Kasumi-1 (cell line): Measurements from ENCODE around the gene BTRC.

Experiments used
- DNase-seq, 2 experiments: peaks; one replicate each; lab custom pipeline; 2025; lab: John Stamatoyannopoulos, UW

Gene BTRC

GRCh38 chr10:101585841-101586240 is 231.9 kb downstream of the BTRC start:
- DNase-seq, result no peak

DNA sequence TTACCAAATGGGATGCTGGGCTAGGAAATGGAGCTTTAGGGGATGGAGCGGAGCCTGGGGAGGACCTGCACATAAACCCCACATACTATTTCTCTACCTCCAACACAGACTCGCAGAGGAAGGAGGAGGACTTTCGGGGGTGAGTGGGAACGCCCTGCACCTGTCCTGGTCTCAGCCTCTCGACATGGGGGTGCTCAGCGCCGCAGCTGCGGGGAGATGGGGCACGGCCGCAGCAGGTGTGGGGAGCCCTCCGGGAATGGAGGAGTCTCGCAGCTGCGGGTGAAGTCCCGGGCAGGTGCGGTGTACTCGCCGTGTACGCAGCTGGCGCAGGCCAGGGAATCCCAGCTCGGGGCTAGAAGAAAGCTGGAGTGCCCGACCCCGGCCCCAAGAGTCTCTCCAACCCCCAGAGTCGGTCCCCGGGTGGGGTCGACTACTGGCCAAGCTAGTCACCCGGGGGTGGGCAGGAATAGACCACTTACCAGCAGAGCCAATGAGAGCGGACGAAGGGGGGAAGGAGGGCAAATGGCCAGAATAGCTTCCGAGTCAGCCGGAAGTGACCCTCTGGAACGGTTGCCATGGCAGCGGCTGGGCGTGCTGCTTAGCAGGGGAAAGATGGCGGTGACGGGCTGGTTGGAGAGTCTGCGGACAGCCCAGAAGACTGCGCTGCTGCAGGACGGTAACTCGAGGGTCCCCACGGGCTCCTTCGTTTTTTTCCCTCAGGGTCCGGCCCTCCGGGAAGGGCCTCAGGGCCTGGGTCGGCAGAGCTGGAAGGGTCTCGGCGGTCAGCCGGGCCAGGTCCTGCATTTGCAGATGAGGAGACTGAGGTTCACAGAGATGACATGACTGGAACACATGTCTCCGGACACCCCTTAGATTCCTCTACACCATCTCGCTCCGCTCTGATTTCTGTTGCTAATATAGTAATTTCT is 234.0 kb downstream of the BTRC start, which contains the start of the genes DPCD and POLL:
Gene DPCD (plus strand): TSS at position 597 of the 929 bp plus-strand sequence. CDS start 16 bp downstream, at position 613.
Gene POLL (minus strand): TSS at position 533 of the 929 bp plus-strand sequence. CDS start 897 bp downstream, outside the sequence.
- peak; percentile 95 to 98 for DNase-seq

GRCh38 chr10:101588879-101589278 is 234.9 kb downstream of the BTRC start:
- no peak for DNase-seq

DNA sequence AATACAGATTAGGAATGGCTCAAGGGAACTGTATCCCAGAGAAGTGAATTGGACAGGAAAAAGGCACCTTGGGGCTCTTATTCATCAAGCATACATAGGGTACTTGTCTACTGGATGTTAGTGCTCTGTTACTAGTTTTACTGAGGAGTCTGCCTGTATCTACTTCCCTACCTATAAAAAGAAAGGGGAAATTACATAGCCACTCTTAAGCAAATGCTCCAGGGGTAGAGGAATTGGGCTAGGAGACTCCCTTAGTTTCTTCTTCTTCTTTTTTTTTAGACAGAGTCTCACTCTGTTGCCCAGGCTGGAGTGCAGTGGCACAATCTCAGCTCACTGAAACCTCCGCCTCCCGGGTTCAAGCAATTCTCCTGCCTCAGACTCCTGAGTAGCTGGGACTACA is 239.4 kb downstream of the BTRC start:
- DNase-seq, result peak; percentile 88 to 89

DNA sequence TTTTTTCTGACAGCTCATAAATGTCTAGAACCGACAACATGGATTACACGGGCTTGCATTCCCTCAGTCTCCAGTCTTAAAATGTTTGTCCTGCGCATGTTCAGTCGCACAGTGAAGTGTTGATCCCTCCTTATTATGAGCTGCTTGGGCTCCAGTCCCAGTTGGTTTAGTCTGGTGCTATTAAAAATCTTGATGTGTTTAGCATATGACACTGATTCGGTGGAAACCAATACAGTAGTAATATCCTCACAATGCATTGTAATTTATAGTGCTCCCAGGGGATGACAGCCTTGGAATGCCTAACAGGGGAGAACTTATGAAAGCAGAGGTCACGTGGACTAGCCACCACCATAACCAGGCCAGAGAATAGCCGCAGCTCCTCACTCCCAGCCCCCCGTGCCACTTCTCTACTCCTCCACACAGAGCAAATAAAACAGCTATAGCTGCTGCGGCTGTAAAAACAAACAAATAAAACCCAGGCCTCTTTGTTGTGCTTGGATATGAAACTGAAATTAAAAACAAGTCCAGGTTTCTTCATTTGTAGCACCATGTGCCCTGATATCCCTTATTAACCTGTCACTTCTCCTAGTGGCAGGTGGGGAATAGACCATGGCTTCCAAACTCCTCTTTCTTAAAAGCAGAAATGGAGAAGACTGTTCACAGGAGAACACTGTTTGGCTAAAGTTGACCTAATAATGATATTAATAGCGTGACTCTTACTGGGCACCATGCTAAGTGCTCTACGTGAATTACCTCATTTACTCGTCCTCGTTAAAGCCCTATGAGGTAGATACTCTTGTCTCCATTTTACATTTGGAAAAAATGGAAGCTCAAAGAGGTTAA is 241.8 kb downstream of the BTRC start:
- DNase-seq, result no peak

DNA sequence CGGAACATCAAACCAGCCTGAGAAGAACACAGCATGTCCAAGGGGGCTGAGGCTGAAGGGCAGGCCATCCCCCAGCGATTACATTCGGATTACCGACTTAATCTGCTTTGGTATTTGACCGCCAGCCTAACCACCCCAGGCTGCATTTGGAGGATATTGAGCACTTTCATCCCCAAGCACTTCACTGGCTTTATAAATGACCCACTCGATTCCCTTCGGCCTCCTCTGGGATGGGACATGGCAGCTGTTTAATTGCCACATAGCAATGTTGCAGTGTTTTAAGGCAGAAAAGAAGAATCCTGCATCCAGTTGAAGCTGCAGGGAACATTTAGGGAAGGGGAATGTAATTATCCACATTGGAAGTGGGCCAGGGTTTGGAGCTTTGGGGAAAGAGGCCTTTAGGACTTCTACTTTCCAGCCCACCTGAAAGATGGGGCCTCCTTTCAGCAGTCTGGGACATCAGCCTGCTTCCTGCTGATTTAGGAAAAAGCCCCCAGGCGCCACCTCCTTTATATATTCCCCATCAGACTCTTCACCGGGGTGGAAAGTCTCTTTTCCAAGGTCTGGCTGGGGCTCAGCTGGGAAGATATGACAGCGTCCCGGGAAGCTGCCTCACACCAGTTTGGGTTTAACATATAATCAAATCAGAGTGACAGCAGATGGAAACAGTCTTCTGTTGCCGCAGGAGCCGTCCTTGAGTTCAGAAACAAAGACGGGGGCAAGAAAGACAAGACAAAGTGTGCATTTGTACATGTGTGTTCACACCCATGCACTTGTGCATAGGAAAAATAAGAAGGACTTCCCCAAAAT is 243.3 kb downstream of the BTRC start:
- DNase-seq, result no peak

- no peak for DNase-seq
Observed at GRCh38 chr10:101601541-101601940, 247.6 kb downstream of the BTRC start.

GRCh38 chr10:101602761-101603398 is 248.9 kb downstream of the BTRC start:
- peak; percentile 96 to 98 for DNase-seq
